ENCODE results near the gene CLOCK. TPM values are rescaled to one million over a fixed set of nuclear protein-coding genes. Genes with fewer than 3 reads are reported as not detected.

CLOCK gene
- total and polyA plus RNA-seq, 12 donors = 6.1 to 40.7 (median 31.1) TPM

- intact Hi-C loops (cut with DNase I) = no loop called here
- peaks cover 0 to 11% (median 3%) of the 10 kb centered on the region in 11 donors for H3K9me3 ChIP-seq
- no peak for ATAC-seq
- DNase-seq = no peak
- H3K27ac ChIP-seq = no peak overlapping the region
- TF ChIP-seq CTCF (IDR thresholded peaks at IDR 0.05) = no peak
- WGBS, 2 donors = 85 to 95% methylated on average over 6 of the region's 6 CpGs
- no peaks in the 10 kb centered on the region for H3K27me3 ChIP-seq
- peaks cover 0 to 86% (median 26%) of the 10 kb centered on the region in 9 donors for H3K36me3 ChIP-seq
- H3K4me3 ChIP-seq = no peak overlapping the region
- peaks cover 0 to 7% (median 0%) of the 10 kb centered on the region in 9 donors for H3K4me1 ChIP-seq
These were observed 71.1 kb downstream of the CLOCK start for GRCh38 chr4:55475394-55476243.

GRCh38 chr4:55469979-55470378 lies 76.7 kb downstream of the CLOCK start:
- Histone ChIP-seq H3K36me3 (peaks cover 0 to 94% (median 21%) of the 10 kb centered on the region in 9 donors), H3K27ac (no peak overlapping the region), H3K27me3 (no peaks in the 10 kb centered on the region), H3K4me1 (no peaks in the 10 kb centered on the region), H3K9me3 (peaks cover 0 to 22% (median 3%) of the 10 kb centered on the region in 11 donors), H3K4me3 (no peak overlapping the region)
- TF ChIP-seq CTCF (IDR thresholded peaks at IDR 0.05) = no peak
- intact Hi-C loops (cut with DNase I) = no loop called here
- ATAC-seq = no peak
- no peak for DNase-seq
- 99 to 100% methylated on average over 1 of the region's 1 CpG for WGBS, 2 donors

- no peak for DNase-seq
- no peak for ATAC-seq
- intact Hi-C loops (cut with DNase I) = no loop called here
- 70 to 76% methylated on average over 2 of the region's 2 CpGs for WGBS, 2 donors
- H3K27me3 ChIP-seq = no peaks in the 10 kb centered on the region
- H3K4me3 ChIP-seq = no peak overlapping the region
- no peak overlapping the region for H3K27ac ChIP-seq
- no peaks in the 10 kb centered on the region for H3K4me1 ChIP-seq
- no peak for TF ChIP-seq CTCF (IDR thresholded peaks at IDR 0.05)
- H3K9me3 ChIP-seq = peaks cover 0 to 15% (median 0%) of the 10 kb centered on the region in 11 donors
- H3K36me3 ChIP-seq = peaks cover 0 to 94% (median 10%) of the 10 kb centered on the region in 9 donors
These were observed 78.0 kb downstream of the CLOCK start for GRCh38 chr4:55468724-55469123.

GRCh38 chr4:55466001-55466400 lies 80.7 kb downstream of the CLOCK start:
- no peak for DNase-seq
- 94 to 97% methylated on average over 3 of the region's 3 CpGs for WGBS, 2 donors
- Histone ChIP-seq H3K36me3 (peaks cover 0 to 92% (median 17%) of the 10 kb centered on the region in 9 donors), H3K27ac (no peak overlapping the region), H3K4me1 (no peaks in the 10 kb centered on the region), H3K9me3 (peaks cover 0 to 15% (median 0%) of the 10 kb centered on the region in 11 donors), H3K27me3 (no peaks in the 10 kb centered on the region), H3K4me3 (no peak overlapping the region)
- ATAC-seq = no peak
- intact Hi-C loops (cut with DNase I) = no loop called here
- no peak for TF ChIP-seq CTCF (IDR thresholded peaks at IDR 0.05)
